CD4-positive, alpha-beta T cell treated with Interleukin-15 for 1 hour (primary cell): ENCODE measurements around the gene SEMA3C.
"Not testable (repeated sequence)": the region's sequence is repeated elsewhere in the genome, so short reads cannot be mapped to it uniquely, and the experiment has no call there.

ENCODE experiments used
- DNase-seq: peaks from one replicate; pipeline ENCODE4 v3.0.0-alpha.2; 2020

Gene SEMA3C

GRCh38 chr7:80918909-80919721 is at the start of gene SEMA3C:
SEMA3C (minus strand) TSS chr7:80919051; CDS start chr7:80916781, 2,270 bp downstream.
- peak; percentile 46 for DNase-seq

GRCh38 chr7:80968606-80969005 is 49.8 kb upstream of the SEMA3C start:
- DNase-seq = no peak

GRCh38 chr7:80967917-80968297 is 49.1 kb upstream of the SEMA3C start:
- DNase-seq = no peak

- DNase-seq = no peak
These were observed 48.4 kb upstream of the SEMA3C start for GRCh38 chr7:80967071-80967916.

GRCh38 chr7:80960244-80960795 is 41.5 kb upstream of the SEMA3C start:
- DNase-seq = no peak

GRCh38 chr7:80957226-80957777 is 38.5 kb upstream of the SEMA3C start:
- no peak for DNase-seq

GRCh38 chr7:80954191-80954590 is 35.3 kb upstream of the SEMA3C start:
- DNase-seq = no peak

GRCh38 chr7:80950550-80950967 is 31.7 kb upstream of the SEMA3C start:
- DNase-seq = no peak

GRCh38 chr7:80949449-80949848 is 30.6 kb upstream of the SEMA3C start:
- DNase-seq = no peak

- no peak for DNase-seq
These were observed 28.0 kb upstream of the SEMA3C start for GRCh38 chr7:80946858-80947257.

GRCh38 chr7:80945976-80946375 is 27.1 kb upstream of the SEMA3C start:
- no peak for DNase-seq

GRCh38 chr7:80943342-80943741 is 24.5 kb upstream of the SEMA3C start:
- no peak for DNase-seq

GRCh38 chr7:80942261-80943041 is 23.6 kb upstream of the SEMA3C start:
- no peak for DNase-seq

- no peak for DNase-seq
These were observed 22.4 kb upstream of the SEMA3C start for GRCh38 chr7:80941208-80941758.

- no peak for DNase-seq
These were observed 21.8 kb upstream of the SEMA3C start for GRCh38 chr7:80940539-80941207.

GRCh38 chr7:80937336-80937735 is 18.5 kb upstream of the SEMA3C start:
- no peak for DNase-seq

- no peak for DNase-seq
These were observed 17.3 kb upstream of the SEMA3C start for GRCh38 chr7:80935991-80936780.

- no peak for DNase-seq
These were observed 15.5 kb upstream of the SEMA3C start for GRCh38 chr7:80934321-80934720.

GRCh38 chr7:80932536-80932935 is 13.7 kb upstream of the SEMA3C start:
- DNase-seq = no peak

- no peak for DNase-seq
These were observed 10.8 kb upstream of the SEMA3C start for GRCh38 chr7:80929619-80930018.

GRCh38 chr7:80926955-80927354 is 8.1 kb upstream of the SEMA3C start:
- DNase-seq = not testable (repeated sequence)
